GM23338 (cell line): Measurements from ENCODE around the gene FGFRL1.

Experiments used
- CREB1 ChIP-seq: fragments of 250-450 bp; sonication (Bioruptor Pico); IDR thresholded peaks from 2 replicates; pipeline ENCODE4 v1.5.0; 2020; ENCODE audit warnings: low read depth, mild to moderate bottlenecking, moderate library complexity
- CTCF ChIP-seq, 2 experiments: fragments of 200-600 bp in 1 of 2; sonication (generic) in 1 of 2; conservative IDR thresholded peaks; 2 replicates each; pipeline versions ENCODE4 v1.5.1 to v1.6.1; 2016 to 2017; ENCODE audit warnings: antibody characterized with exemption in 2 of 2, low read depth in 2 of 2, mild to moderate bottlenecking in 2 of 2, moderate library complexity in 1 of 2
- ETS1 ChIP-seq: IDR thresholded peaks from 2 replicates; pipeline ENCODE4 v1.6.1; 2016; ENCODE audit warnings: antibody characterized with exemption
- EZH2 ChIP-seq: fragments of 200-600 bp; sonication (generic); IDR thresholded peaks from one replicate; pipeline ENCODE4 v1.8.0; 2017; ENCODE audit warnings: antibody characterized with exemption, mild to moderate bottlenecking, low read depth; ENCODE audit not compliant: unreplicated experiment
- EZH2phosphoT487 ChIP-seq: fragments of 200-600 bp; sonication (generic); IDR thresholded peaks from one replicate; pipeline ENCODE4 v1.8.1; 2018; ENCODE audit warnings: antibody characterized with exemption; ENCODE audit not compliant: unreplicated experiment
- JUNB ChIP-seq: IDR thresholded peaks from one replicate; pipeline ENCODE4 v1.6.1; 2016; ENCODE audit warnings: antibody characterized with exemption; ENCODE audit not compliant: unreplicated experiment
- POLR2AphosphoS5 ChIP-seq: IDR thresholded peaks from 2 replicates; pipeline ENCODE4 v1.6.1; 2016; ENCODE audit warnings: antibody characterized with exemption, low read depth
- REST ChIP-seq: IDR thresholded peaks from one replicate; pipeline ENCODE4 v1.6.1; 2018; ENCODE audit warnings: antibody characterized with exemption; ENCODE audit not compliant: unreplicated experiment
- ZNF114 ChIP-seq: fragments of 250-450 bp; sonication (Bioruptor Pico); IDR thresholded peaks from 2 replicates; pipeline ENCODE4 v1.5.0; 2020; ENCODE audit warnings: mild to moderate bottlenecking, moderate library complexity
- ZNF331 ChIP-seq: fragments of 250-450 bp; sonication (Bioruptor Pico); IDR thresholded peaks from 2 replicates; pipeline ENCODE4 v1.5.0; 2020; ENCODE audit warnings: low read depth, mild to moderate bottlenecking, moderate library complexity

GRCh38 chr4:973431-974397 is 37.7 kb upstream of the FGFRL1 start, which contains the start of gene DGKQ:
- TF ChIP-seq CTCF (conservative IDR thresholded peaks at IDR 0.05; ENCODE audit: low read depth in 2 of 2), result no peak
- TF ChIP-seq REST, result no peak
- no peak for TF ChIP-seq CREB1 (CRISPR knock-in tag)
- TF ChIP-seq EZH2, result no peak
- TF ChIP-seq POLR2AphosphoS5, result peak; percentile 40; the same call in 1 of the 2 replicates
- TF ChIP-seq EZH2phosphoT487, result no peak
- TF ChIP-seq JUNB, result no peak
- no peak for TF ChIP-seq ZNF114 (CRISPR knock-in tag)
- TF ChIP-seq ETS1, result no peak
- no peak for TF ChIP-seq ZNF331 (CRISPR knock-in tag)
